Neural cell (in vitro differentiated cells): ENCODE measurements around the gene NUCB1. TPM values are rescaled to one million over a fixed set of nuclear protein-coding genes. Genes with fewer than 3 reads are reported as not detected.
A peak's percentile ranks its signal among the peaks of the same experiment; 100 is the strongest.

Experiments used
- H2AFZ ChIP-seq: fragments of 200-600, 300-800 bp; sonication (generic), shearing (Covaris generic); 2 replicates; pipeline ENCODE4 v1.6.0; 2014; ENCODE audit warnings: low read depth, mild to moderate bottlenecking, antibody characterized with exemption, low read length, moderate library complexity
- H3F3A ChIP-seq: fragments of 200-600 bp; shearing (Covaris generic); 2 replicates; pipeline ENCODE4 v1.6.1; 2016; ENCODE audit warnings: mild to moderate bottlenecking, moderate library complexity, mixed read lengths, antibody characterized with exemption, low read length; ENCODE audit not compliant: insufficient read depth, poor library complexity, severe bottlenecking
- H3K27ac ChIP-seq: fragments of 200-600, 300-800 bp; sonication (generic), shearing (Covaris generic); 2 replicates; pipeline ENCODE4 v1.5.1; 2014; ENCODE audit warnings: mild to moderate bottlenecking, low read length, moderate library complexity
- H3K27me3 ChIP-seq: fragments of 300-800, 200-600 bp; sonication (generic), shearing (Covaris generic); 2 replicates; pipeline ENCODE4 v1.6.0; 2014; ENCODE audit warnings: mild to moderate bottlenecking, low read depth, low read length, moderate library complexity; ENCODE audit not compliant: insufficient read depth
- H3K36me3 ChIP-seq: fragments of 300-800, 200-600 bp; sonication (generic), shearing (Covaris generic); 2 replicates; pipeline ENCODE4 v1.5.1; 2014; ENCODE audit warnings: mild to moderate bottlenecking, antibody characterized with exemption, low read length, moderate library complexity; ENCODE audit not compliant: insufficient read depth
- H3K4me2 ChIP-seq: fragments of 300-800, 200-600 bp; sonication (generic), shearing (Covaris generic); 2 replicates; pipeline ENCODE4 v1.6.0; 2014; ENCODE audit warnings: mild to moderate bottlenecking, low read length
- H3K4me3 ChIP-seq: fragments of 300-800, 200-600 bp; sonication (generic), shearing (Covaris generic); 2 replicates; pipeline ENCODE4 v1.5.1; 2014; ENCODE audit warnings: mild to moderate bottlenecking, low read length, moderate library complexity
- H3K79me2 ChIP-seq: fragments of 200-600 bp; shearing (Covaris generic); replicated peaks from 2 replicates; pipeline ENCODE4 v1.6.0; 2014; ENCODE audit warnings: mild to moderate bottlenecking, low read length, moderate library complexity; ENCODE audit not compliant: insufficient read depth
- H3K9ac ChIP-seq: fragments of 300-800, 200-600 bp; sonication (generic), shearing (Covaris generic); 2 replicates; pipeline ENCODE4 v1.6.1; 2016; ENCODE audit warnings: mild to moderate bottlenecking, low read length, mixed read lengths
- H3K9me2 ChIP-seq: fragments of 200-600 bp; shearing (Covaris generic); 2 replicates; pipeline ENCODE4 v1.6.1; 2016; ENCODE audit warnings: mild to moderate bottlenecking, low read length, mixed read lengths; ENCODE audit not compliant: insufficient read depth
- H3K9me3 ChIP-seq: fragments of 200-600, 300-800 bp; sonication (generic), shearing (Covaris generic); 2 replicates; pipeline ENCODE4 v1.6.1; 2016; ENCODE audit warnings: mild to moderate bottlenecking, mixed run types, low read length, moderate library complexity, mixed read lengths
- H4K20me1 ChIP-seq: fragments of 200-600 bp; shearing (Covaris generic); 2 replicates; pipeline ENCODE4 v1.6.1; 2016; ENCODE audit warnings: mild to moderate bottlenecking, mixed run types; ENCODE audit not compliant: insufficient read depth
- CTCF ChIP-seq: fragments of 450-650 bp; IDR thresholded peaks from 2 replicates; pipeline ENCODE4 v1.5.1; 2014; ENCODE audit warnings: antibody characterized with exemption, mild to moderate bottlenecking, moderate library complexity; ENCODE audit not compliant: poor library complexity, severe bottlenecking
- EP300 ChIP-seq: fragments of 450-650 bp; conservative IDR thresholded peaks from 2 replicates; pipeline ENCODE4 v1.6.1; 2014; ENCODE audit warnings: antibody characterized with exemption, mild to moderate bottlenecking, moderate library complexity; ENCODE audit not compliant: poor library complexity, severe bottlenecking
- EZH2 ChIP-seq: fragments of 200-600, 300-800 bp; shearing (Covaris generic), sonication (generic); IDR thresholded peaks from 2 replicates; pipeline ENCODE4 v1.6.1; 2014; ENCODE audit warnings: antibody characterized with exemption, low read length, borderline replicate concordance, mild to moderate bottlenecking; ENCODE audit not compliant: insufficient read depth, poor library complexity, severe bottlenecking
- MXI1 ChIP-seq: fragments of 450-650 bp; conservative IDR thresholded peaks from 2 replicates; pipeline ENCODE4 v1.6.1; 2014; ENCODE audit warnings: antibody characterized with exemption, mild to moderate bottlenecking; ENCODE audit not compliant: poor library complexity, severe bottlenecking
- POLR2AphosphoS5 ChIP-seq: IDR thresholded peaks from 2 replicates; pipeline ENCODE4 v1.6.1; 2012
- RAD21 ChIP-seq: fragments of 450-650 bp; conservative IDR thresholded peaks from 2 replicates; pipeline ENCODE4 v1.6.1; 2014; ENCODE audit warnings: antibody characterized with exemption, mild to moderate bottlenecking, moderate library complexity
- REST ChIP-seq: IDR thresholded peaks from 2 replicates; pipeline ENCODE4 v1.6.1; 2012; ENCODE audit warnings: borderline replicate concordance
- SMC3 ChIP-seq: fragments of 450-650 bp; conservative IDR thresholded peaks from 2 replicates; pipeline ENCODE4 v1.6.1; 2014; ENCODE audit warnings: antibody characterized with exemption, mild to moderate bottlenecking, moderate library complexity; ENCODE audit not compliant: poor library complexity
- TAF1 ChIP-seq: IDR thresholded peaks from 2 replicates; pipeline ENCODE4 v1.6.1; 2012; ENCODE audit warnings: low read depth
- polyA plus RNA-seq: library from polyadenylated mRNA; depleted of rRNA; stranded (reverse); fragments of >200 nt; gene quantifications from 2 replicates; pipeline ENCODE4 v1.2.3, GENCODE V29; 2014

The NUCB1 gene
- polyA plus RNA-seq, 1 donor from 2014 or later, result 80.0 TPM

- H3K79me2 ChIP-seq, result peaks cover 37% of the 10 kb centered on the region
- H3K4me3 ChIP-seq, result peak within 1 kb of the TSS; percentile 84
- peak; percentile 63 for TF ChIP-seq SMC3
- TF ChIP-seq EZH2, result no peak
- TF ChIP-seq TAF1, result peak; percentile 99
- peak; percentile 49 for TF ChIP-seq CTCF
- TF ChIP-seq REST, result peak; percentile 97
- peak; percentile 100 for TF ChIP-seq POLR2AphosphoS5
- peak; percentile 72 for TF ChIP-seq EP300
- peak; percentile 47 for TF ChIP-seq RAD21
- TF ChIP-seq MXI1, result peak; percentile 72
- H3K9me2 ChIP-seq, result no peaks in the 10 kb centered on the region
- peaks cover 3% of the 10 kb centered on the region for H3F3A ChIP-seq
- no peaks in the 10 kb centered on the region for H3K9me3 ChIP-seq
- no peaks in the 10 kb centered on the region for H4K20me1 ChIP-seq
- no peaks in the 10 kb centered on the region for H3K27me3 ChIP-seq
- peak within 1 kb of the TSS; percentile 77 for H3K4me2 ChIP-seq
- peak within 1 kb of the TSS; percentile 82 for H2AFZ ChIP-seq
- peak within 1 kb of the TSS; percentile 99 for H3K9ac ChIP-seq
- H3K36me3 ChIP-seq, result peaks cover 6% of the 10 kb centered on the region
- H3K27ac ChIP-seq, result peak within 1 kb of the TSS; percentile 99
These were observed 27.8 kb upstream of the NUCB1 start, which contains the start of gene PPP1R15A for GRCh38 chr19:48872182-48872883. Gene PPP1R15A, plus strand, starts transcription at chr19:48872421. Its CDS starts 813 bp downstream, at chr19:48873234.

- peak overlapping the region; percentile 77 for H3K4me2 ChIP-seq
- H3K9me3 ChIP-seq, result no peaks in the 10 kb centered on the region
- H3K9me2 ChIP-seq, result no peaks in the 10 kb centered on the region
- no peaks in the 10 kb centered on the region for H3K27me3 ChIP-seq
- H3K79me2 ChIP-seq, result peaks cover 37% of the 10 kb centered on the region
- peak overlapping the region; percentile 82 for H2AFZ ChIP-seq
- H3F3A ChIP-seq, result peaks cover 3% of the 10 kb centered on the region
- H3K4me3 ChIP-seq, result peak overlapping the region; percentile 84
- no peak for TF ChIP-seq POLR2AphosphoS5
- no peak for TF ChIP-seq RAD21
- peak; percentile 13 for TF ChIP-seq MXI1
- peaks cover 6% of the 10 kb centered on the region for H3K36me3 ChIP-seq
- H3K27ac ChIP-seq, result peak overlapping the region; percentile 99
- peak overlapping the region; percentile 99 for H3K9ac ChIP-seq
- no peaks in the 10 kb centered on the region for H4K20me1 ChIP-seq
These were observed 27.1 kb upstream of the NUCB1 start for GRCh38 chr19:48872884-48873475.
